Endothelial cell of umbilical vein (primary cell): Measurements from ENCODE around the gene DCAF7. TPM values are rescaled to one million over a fixed set of nuclear protein-coding genes. Genes with fewer than 3 reads are reported as not detected.

Experiments used
- BruUV-seq: library from RNA; stranded (reverse); fragments of 400-500 nt; replicated peaks from 2 replicates; lab custom pipeline; 2021; lab: Mats Ljungman, UMichigan
- CTCF ChIA-PET: fragments of 300-600, 350-600 bp; sonication (Branson Sonifier 250); formaldehyde crosslinking; loops from one replicate; lab custom pipeline; 2021; ENCODE audit warnings: antibody characterized with exemption, inconsistent platforms; lab: Charles Lee
- POLR2A ChIA-PET: fragments of 300-600, 350-600 bp; sonication (Branson Sonifier 250); formaldehyde crosslinking; loops from one replicate; lab custom pipeline; 2021; ENCODE audit warnings: antibody characterized with exemption, inconsistent platforms; lab: Charles Lee
- DNase-seq: peaks from one replicate; pipeline ENCODE4 v3.0.0-alpha.2; 2011; ENCODE audit warnings: low read depth, low spot score
- FAIRE-seq: peaks from 2 replicates; lab custom pipeline; 2011; peaks lifted over from hg19 to GRCh38; lab: Jason Lieb, UNC
- H2AFZ ChIP-seq: 2 replicates; pipeline ENCODE4 v1.6.0; 2012; ENCODE audit warnings: low read depth, low read length, control low read depth, inconsistent platforms
- H3K27ac ChIP-seq: 2 replicates; pipeline ENCODE4 v1.5.1; 2011; ENCODE audit warnings: low read depth, mild to moderate bottlenecking, control low read depth, low read length, moderate library complexity; ENCODE audit not compliant: insufficient read depth
- H3K27me3 ChIP-seq, 2 experiments: 2 replicates each; pipeline versions ENCODE4 v1.6.0 to v1.6.1; 2011; ENCODE audit warnings: low read length in 2 of 2, mixed read lengths in 1 of 2; ENCODE audit not compliant: control insufficient read depth in 2 of 2, insufficient read depth in 2 of 2
- H3K36me3 ChIP-seq, 2 experiments: 2 replicates in 1 of 2; 3 replicates in 1 of 2; pipeline ENCODE4 v1.5.1; 2011; ENCODE audit warnings: low read length in 2 of 2, mild to moderate bottlenecking in 1 of 2, moderate library complexity in 1 of 2; ENCODE audit not compliant: control insufficient read depth in 2 of 2, insufficient read depth in 2 of 2; ENCODE audit errors: extremely low read depth in 1 of 2
- H3K4me1 ChIP-seq: 3 replicates; pipeline ENCODE4 v1.5.1; 2011; ENCODE audit warnings: mild to moderate bottlenecking, low read length; ENCODE audit not compliant: control insufficient read depth, insufficient read depth; ENCODE audit errors: extremely low read depth
- H3K4me2 ChIP-seq: 2 replicates; pipeline ENCODE4 v1.6.1; 2011; ENCODE audit warnings: low read length, control low read depth, mixed read lengths; ENCODE audit not compliant: insufficient read depth
- H3K4me3 ChIP-seq, 3 experiments: fragments of 200-600 bp in 1 of 3; sonication (generic), shearing (Covaris generic) in 1 of 3; replicated peaks in 1 of 3; 2 replicates each; pipeline ENCODE4 v1.5.1; 2011 to 2016; ENCODE audit warnings: control low read depth in 3 of 3, low read length in 3 of 3, mild to moderate bottlenecking in 2 of 3, inconsistent platforms in 1 of 3, low read depth in 1 of 3, moderate library complexity in 1 of 3; ENCODE audit not compliant: insufficient read depth in 1 of 3
- H3K79me2 ChIP-seq: 2 replicates; pipeline ENCODE4 v1.6.0; 2012; ENCODE audit warnings: low read length, inconsistent platforms; ENCODE audit not compliant: control insufficient read depth, insufficient read depth
- H3K9ac ChIP-seq: replicated peaks from 2 replicates; pipeline ENCODE3; 2011; ENCODE audit warnings: low read length, control low read depth; ENCODE audit not compliant: insufficient read depth; ENCODE audit errors: extremely low read depth
- H3K9me1 ChIP-seq: replicated peaks from 3 replicates; pipeline ENCODE4 v1.6.0; 2011; ENCODE audit warnings: mild to moderate bottlenecking, low read length; ENCODE audit not compliant: control insufficient read depth, insufficient read depth; ENCODE audit errors: extremely low read depth
- H3K9me3 ChIP-seq: replicated peaks from 2 replicates; pipeline ENCODE4 v1.5.1; 2012; ENCODE audit warnings: low read length, inconsistent platforms; ENCODE audit not compliant: control insufficient read depth, insufficient read depth
- H4K20me1 ChIP-seq: replicated peaks from 2 replicates; pipeline ENCODE3; 2011; ENCODE audit warnings: mild to moderate bottlenecking, low read length; ENCODE audit not compliant: control insufficient read depth, insufficient read depth; ENCODE audit errors: extremely low read depth
- JUN ChIP-seq: IDR thresholded peaks from 2 replicates; pipeline ENCODE4 v1.6.1; 2011; ENCODE audit warnings: borderline replicate concordance, low read depth; ENCODE audit not compliant: insufficient read length, insufficient read depth
- dilution Hi-C: fragments of 300-500 bp; cut with MboI; formaldehyde crosslinking; loops from one replicate; pipeline ENCODE4 v1.15.0; 2019; ENCODE audit warnings: low sequenced_read_pairs; ENCODE audit not compliant: extremely low pct_ligation_motif_present
- intact Hi-C: fragments of 100-400 bp; cut with micrococcal nuclease; formaldehyde crosslinking; loops from one replicate; pipeline ENCODE4 v1.10.0; 2022
- polyA plus RNA-seq, 4 experiments: library from polyadenylated mRNA; depleted of rRNA in 3 of 4; stranded (reverse) in 3 of 4; unstranded in 1 of 4; fragments of >200 nt; gene quantifications; 2 replicates each; pipeline versions ENCODE4 v1.2.1 to v1.2.3, GENCODE V29; 2011 to 2012; ENCODE audit warnings: missing spikeins in 1 of 4
- small RNA-seq: library from RNA; depleted of rRNA; stranded (forward); fragments of <200 nt; gene quantifications from one replicate; pipeline ENCODE3, GENCODE V24; 2012; ENCODE audit warnings: low replicate concordance, low read depth; ENCODE audit not compliant: insufficient read depth, insufficient read length
- total RNA-seq: library from RNA; stranded (reverse); gene quantifications from 2 replicates; pipeline ENCODE4 v1.2.3, GENCODE V29; 2021

DCAF7 gene
- total and polyA plus RNA-seq, 2 donors (not counting 3 experiments of a cell fraction or from before 2014, with no cell fraction given) = 82.8 to 100 TPM

DNA sequence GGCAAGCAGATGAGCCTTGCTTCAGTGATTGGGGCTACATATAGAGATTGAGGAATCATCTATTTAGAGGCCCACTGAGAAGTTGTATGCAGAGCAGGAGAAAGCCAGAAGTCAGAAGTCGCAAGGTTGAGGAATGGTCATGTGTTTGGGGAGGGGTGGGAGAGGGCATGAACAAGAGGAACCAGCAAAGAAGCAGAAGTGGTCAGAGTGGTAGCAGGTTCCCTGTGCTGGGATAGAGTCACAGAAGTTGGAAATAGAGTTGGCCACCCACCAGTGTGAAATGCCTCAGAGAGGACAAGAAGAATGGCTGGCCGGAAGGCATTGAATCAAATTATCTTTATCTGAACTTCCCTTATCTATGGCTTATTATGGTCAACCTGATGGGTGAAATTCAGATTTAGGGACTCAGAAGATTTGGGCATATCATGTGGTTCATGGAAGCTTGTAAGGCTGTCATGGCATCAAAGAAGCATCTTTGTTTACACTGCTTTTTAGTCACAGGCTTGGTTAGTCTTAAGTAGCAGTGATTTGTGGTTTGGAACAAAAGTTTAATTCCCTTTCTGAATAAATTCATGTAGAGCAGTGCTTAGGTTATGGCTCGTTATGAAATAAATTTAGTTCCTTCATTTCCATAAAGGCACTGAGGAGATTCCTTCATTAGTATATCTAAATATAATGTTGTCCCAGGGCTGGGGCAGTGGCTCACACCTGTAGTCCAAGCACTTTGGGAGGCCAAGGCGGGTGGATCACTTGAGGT lies 91.6 kb downstream of the DCAF7 start:
- no peaks in the 10 kb centered on the region for H3K4me1 ChIP-seq
- peaks cover 12 to 17% of the 10 kb centered on the region in 2 experiments for H3K36me3 ChIP-seq
- no peaks in the 10 kb centered on the region for H4K20me1 ChIP-seq
- H3K27me3 ChIP-seq = no peaks in the 10 kb centered on the region
- DNase-seq (no peak), FAIRE-seq (no peak)
- dilution Hi-C loops = no loop called here
- H3K4me2 ChIP-seq = no peak overlapping the region
- peaks cover 10% of the 10 kb centered on the region for H3K79me2 ChIP-seq
- no peaks in the 10 kb centered on the region for H3K9me3 ChIP-seq
- intact Hi-C loops = no loop called here
- no peak overlapping the region for H2AFZ ChIP-seq
- no peak overlapping the region for H3K9ac ChIP-seq
- no TSS peak for BruUV-seq
- no peak overlapping the region for H3K27ac ChIP-seq
- no peaks in the 10 kb centered on the region for H3K9me1 ChIP-seq
- no peak overlapping the region for H3K4me3 ChIP-seq
- no peak for TF ChIP-seq JUN
- CTCF ChIA-PET = interaction anchor here (0.8 kb wide), 1 partner anchor 8 kb away, joined by 3 read pairs; no protein-coding TSS in a partner anchor
- POLR2A ChIA-PET = interaction anchor here (0.7 kb wide), 1 partner anchor 203 kb away, joined by 4 read pairs; no protein-coding TSS in a partner anchor

Small RNA genes lying within 50 kb of the gene (small RNA-seq; reads per million reads assigned to genes)
- not detected for gene RNU6-288P

Other genes starting within 250 kb of the DCAF7 start
- gene CYB561, start 104.2 kb upstream of the DCAF7 start, total RNA-seq = 71.1 and 72.4 TPM in 2 replicates
- gene CYB561, start 104.2 kb upstream of the DCAF7 start, polyA plus RNA-seq = 34.9 and 45.1 TPM in 2 replicates
- gene ACE, start 73.4 kb upstream of the DCAF7 start, total RNA-seq = 207 and 226 TPM in 2 replicates
- gene ACE, start 73.4 kb upstream of the DCAF7 start, polyA plus RNA-seq = 63.4 and 72.3 TPM in 2 replicates
- not detected in 2 replicates for gene KCNH6, start 27.1 kb upstream of the DCAF7 start, total RNA-seq
- 0.07 and 0.13 TPM in 2 replicates for gene KCNH6, start 27.1 kb upstream of the DCAF7 start, polyA plus RNA-seq
- 26.1 and 31.7 TPM in 2 replicates for gene TACO1, start 50.4 kb downstream of the DCAF7 start, total RNA-seq
- gene TACO1, start 50.4 kb downstream of the DCAF7 start, polyA plus RNA-seq = 23.9 and 24.7 TPM in 2 replicates
- 81.0 and 91.4 TPM in 2 replicates for gene MAP3K3, start 71.9 kb downstream of the DCAF7 start, total RNA-seq
- 47.4 and 56.6 TPM in 2 replicates for gene MAP3K3, start 71.9 kb downstream of the DCAF7 start, polyA plus RNA-seq
- 69.0 TPM in 2 replicates for gene LIMD2, start 149.6 kb downstream of the DCAF7 start, total RNA-seq
- 83.9 and 99.9 TPM in 2 replicates for gene LIMD2, start 149.6 kb downstream of the DCAF7 start, polyA plus RNA-seq
- 47.0 and 49.6 TPM in 2 replicates for gene STRADA, start 191.3 kb downstream of the DCAF7 start, total RNA-seq
- gene STRADA, start 191.3 kb downstream of the DCAF7 start, polyA plus RNA-seq = 53.6 and 55.1 TPM in 2 replicates
- gene CCDC47, start 223.1 kb downstream of the DCAF7 start, total RNA-seq = 73.9 and 76.5 TPM in 2 replicates
- 13.7 and 21.7 TPM in 2 replicates for gene CCDC47, start 223.1 kb downstream of the DCAF7 start, polyA plus RNA-seq
- 111 and 124 TPM in 2 replicates for gene DDX42, start 223.7 kb downstream of the DCAF7 start, total RNA-seq
- gene DDX42, start 223.7 kb downstream of the DCAF7 start, polyA plus RNA-seq = 36.8 and 48.1 TPM in 2 replicates